GM12878 (cell line): Measurements from ENCODE around the gene ANAPC5.

Experiments used
- ATF7 ChIP-seq: fragments of 450-650 bp; IDR thresholded peaks from 2 replicates; pipeline ENCODE4 v1.6.1; 2016; ENCODE audit warnings: low read depth, mild to moderate bottlenecking
- SRF ChIP-seq, 2 experiments: IDR thresholded peaks; 2 replicates each; pipeline ENCODE4 v1.6.1; 2011; ENCODE audit warnings: low read depth in 2 of 2, low read length in 2 of 2, mild to moderate bottlenecking in 1 of 2, moderate library complexity in 1 of 2

- TF ChIP-seq SRF (IDR thresholded peaks at IDR 0.05; ENCODE audit: low read depth in 2 of 2, low read length in 2 of 2) (no peak), ATF7 (no peak)
Observed at GRCh38 chr12:121328620-121329019, 23.6 kb downstream of the ANAPC5 start.
